WTC11 (cell line): ENCODE data around the gene MEIS1.

Source experiments
- MLX ChIP-seq: sonication (generic); formaldehyde crosslinking; IDR thresholded peaks from 2 replicates; pipeline ENCODE4 v1.8.1; 2023; ENCODE audit warnings: mild to moderate bottlenecking, missing genetic modification reagents, moderate library complexity
- SP1 ChIP-seq: sonication (generic); formaldehyde crosslinking; conservative IDR thresholded peaks from 2 replicates; pipeline ENCODE4 v1.8.1; 2022; ENCODE audit warnings: missing genetic modification reagents
- ZNF423 ChIP-seq: fragments of 250-450 bp; sonication (Bioruptor Pico); IDR thresholded peaks from 2 replicates; pipeline ENCODE4 v2.1.2; 2022; ENCODE audit warnings: mild to moderate bottlenecking, moderate library complexity
- TF ChIP-seq, protein P1 (sequence below): fragments of 200-600 bp; IDR thresholded peaks from 2 replicates; pipeline ENCODE4 v1.8.0; 2022; ENCODE audit warnings: antibody characterized with exemption

GRCh38 chr2:66501267-66501666 lies 66.3 kb downstream of the MEIS1 start:
- TF ChIP-seq SP1 (CRISPR knock-in tag) (no peak), ZNF423 (CRISPR knock-in tag) (no peak), MLX (CRISPR knock-in tag) (no peak)
- TF ChIP-seq, protein P1, sequence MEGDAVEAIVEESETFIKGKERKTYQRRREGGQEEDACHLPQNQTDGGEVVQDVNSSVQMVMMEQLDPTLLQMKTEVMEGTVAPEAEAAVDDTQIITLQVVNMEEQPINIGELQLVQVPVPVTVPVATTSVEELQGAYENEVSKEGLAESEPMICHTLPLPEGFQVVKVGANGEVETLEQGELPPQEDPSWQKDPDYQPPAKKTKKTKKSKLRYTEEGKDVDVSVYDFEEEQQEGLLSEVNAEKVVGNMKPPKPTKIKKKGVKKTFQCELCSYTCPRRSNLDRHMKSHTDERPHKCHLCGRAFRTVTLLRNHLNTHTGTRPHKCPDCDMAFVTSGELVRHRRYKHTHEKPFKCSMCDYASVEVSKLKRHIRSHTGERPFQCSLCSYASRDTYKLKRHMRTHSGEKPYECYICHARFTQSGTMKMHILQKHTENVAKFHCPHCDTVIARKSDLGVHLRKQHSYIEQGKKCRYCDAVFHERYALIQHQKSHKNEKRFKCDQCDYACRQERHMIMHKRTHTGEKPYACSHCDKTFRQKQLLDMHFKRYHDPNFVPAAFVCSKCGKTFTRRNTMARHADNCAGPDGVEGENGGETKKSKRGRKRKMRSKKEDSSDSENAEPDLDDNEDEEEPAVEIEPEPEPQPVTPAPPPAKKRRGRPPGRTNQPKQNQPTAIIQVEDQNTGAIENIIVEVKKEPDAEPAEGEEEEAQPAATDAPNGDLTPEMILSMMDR: no peak
